ENCODE data around the gene ASIC2. TPM values are rescaled to one million over a fixed set of nuclear protein-coding genes. Genes with fewer than 3 reads are reported as not detected.

The ASIC2 gene
- total RNA-seq, 1 donor from 2014 or later, result not detected

DNA sequence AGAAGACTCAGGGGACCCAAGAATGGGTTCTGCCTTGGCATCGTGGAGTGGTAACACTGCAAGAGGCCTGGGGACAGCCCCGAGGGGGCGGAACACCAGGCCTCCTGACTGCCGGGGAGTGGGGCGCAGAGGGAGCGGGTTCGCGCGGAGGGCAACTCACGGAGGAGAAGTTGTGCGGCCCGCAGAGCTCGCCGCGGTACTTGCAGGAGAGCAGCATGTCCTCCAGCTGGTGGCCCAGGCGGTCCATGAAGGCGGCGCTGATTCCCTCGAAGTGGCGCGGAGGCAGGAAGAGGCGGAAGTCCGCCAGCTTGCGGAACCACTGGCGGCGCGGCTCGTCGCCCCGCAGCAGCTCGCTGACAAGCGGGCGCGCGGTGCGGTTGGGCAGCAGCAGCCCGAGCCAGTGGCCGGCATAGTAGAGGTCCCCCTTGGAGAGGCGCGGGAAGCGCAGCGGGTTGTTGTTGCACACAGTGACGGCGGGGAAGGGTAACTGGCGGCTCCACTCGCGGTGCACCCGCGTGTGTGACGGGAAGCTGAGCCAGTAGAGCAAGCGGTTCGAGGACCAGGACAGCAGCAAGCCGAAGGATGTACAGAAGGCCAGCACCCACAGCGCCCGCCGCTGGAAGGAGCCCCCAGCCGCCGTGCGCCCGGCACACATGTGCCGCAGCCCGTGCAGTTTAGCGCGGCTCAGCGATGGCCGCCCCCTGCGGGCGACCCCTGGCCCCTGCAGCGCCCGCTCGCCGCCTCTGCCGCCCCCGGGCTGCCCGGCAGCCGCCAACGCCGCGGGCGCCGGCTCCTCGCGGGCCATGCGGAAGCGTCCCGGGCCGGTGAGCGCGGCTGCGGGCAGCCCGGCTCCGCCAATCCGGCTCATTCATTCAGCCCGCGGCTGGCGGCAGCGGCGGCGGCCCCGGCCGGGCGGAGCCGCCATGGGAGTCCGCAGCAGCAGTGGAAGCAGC, 1.6 kb downstream of the ASIC2 start:
- H3K27me3 Mint-ChIP-seq (ENCODE audit: unreplicated experiment), result peaks cover 22% of the 10 kb centered on the region
- peak; percentile 47 for DNase-seq (ENCODE audit: low spot score)
- TF ChIP-seq, protein P1, sequence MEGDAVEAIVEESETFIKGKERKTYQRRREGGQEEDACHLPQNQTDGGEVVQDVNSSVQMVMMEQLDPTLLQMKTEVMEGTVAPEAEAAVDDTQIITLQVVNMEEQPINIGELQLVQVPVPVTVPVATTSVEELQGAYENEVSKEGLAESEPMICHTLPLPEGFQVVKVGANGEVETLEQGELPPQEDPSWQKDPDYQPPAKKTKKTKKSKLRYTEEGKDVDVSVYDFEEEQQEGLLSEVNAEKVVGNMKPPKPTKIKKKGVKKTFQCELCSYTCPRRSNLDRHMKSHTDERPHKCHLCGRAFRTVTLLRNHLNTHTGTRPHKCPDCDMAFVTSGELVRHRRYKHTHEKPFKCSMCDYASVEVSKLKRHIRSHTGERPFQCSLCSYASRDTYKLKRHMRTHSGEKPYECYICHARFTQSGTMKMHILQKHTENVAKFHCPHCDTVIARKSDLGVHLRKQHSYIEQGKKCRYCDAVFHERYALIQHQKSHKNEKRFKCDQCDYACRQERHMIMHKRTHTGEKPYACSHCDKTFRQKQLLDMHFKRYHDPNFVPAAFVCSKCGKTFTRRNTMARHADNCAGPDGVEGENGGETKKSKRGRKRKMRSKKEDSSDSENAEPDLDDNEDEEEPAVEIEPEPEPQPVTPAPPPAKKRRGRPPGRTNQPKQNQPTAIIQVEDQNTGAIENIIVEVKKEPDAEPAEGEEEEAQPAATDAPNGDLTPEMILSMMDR (IDR thresholded peaks at IDR 0.05; ENCODE audit: unreplicated experiment), result peak; percentile 35
- H3K27ac Mint-ChIP-seq (ENCODE audit: unreplicated experiment), result no peak overlapping the region
- H3K4me3 Mint-ChIP-seq (ENCODE audit: unreplicated experiment), result peak overlapping the region; percentile 88
- no peaks in the 10 kb centered on the region for H3K9me3 Mint-ChIP-seq (ENCODE audit: unreplicated experiment)
- peaks cover 3% of the 10 kb centered on the region for H3K36me3 Mint-ChIP-seq (ENCODE audit: low read depth, unreplicated experiment)
- peaks cover 4% of the 10 kb centered on the region for H3K4me1 Mint-ChIP-seq (ENCODE audit: unreplicated experiment)

DNA sequence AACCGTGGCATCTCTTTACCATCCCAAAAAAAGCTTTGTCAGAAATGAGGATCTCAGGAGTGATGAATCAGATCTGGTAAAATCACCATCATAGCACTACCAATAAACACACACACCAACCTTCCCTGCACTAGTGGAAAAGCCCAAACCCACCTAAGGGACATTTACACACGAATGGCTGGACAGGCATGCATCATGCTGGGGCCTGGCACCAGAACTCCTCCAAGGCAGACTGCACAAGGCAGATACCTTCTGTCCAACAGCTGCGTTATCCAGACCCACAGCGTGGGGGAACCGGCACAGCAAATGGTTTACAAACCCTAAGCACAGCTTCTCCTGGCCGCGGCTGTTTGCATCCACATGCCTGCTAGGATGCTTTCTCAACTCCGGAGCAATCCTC, 2.8 kb downstream of the ASIC2 start:
- TF ChIP-seq, protein P1 (IDR thresholded peaks at IDR 0.05; ENCODE audit: unreplicated experiment), result no peak
- Mint-ChIP-seq H3K9me3 (ENCODE audit: unreplicated experiment) (no peaks in the 10 kb centered on the region), H3K36me3 (ENCODE audit: low read depth, unreplicated experiment) (peaks cover 3% of the 10 kb centered on the region), H3K27ac (ENCODE audit: unreplicated experiment) (no peak overlapping the region), H3K4me1 (ENCODE audit: unreplicated experiment) (peaks cover 4% of the 10 kb centered on the region), H3K27me3 (ENCODE audit: unreplicated experiment) (peaks cover 22% of the 10 kb centered on the region), H3K4me3 (ENCODE audit: unreplicated experiment) (no peak overlapping the region)
- DNase-seq (ENCODE audit: low spot score), result no peak

DNA sequence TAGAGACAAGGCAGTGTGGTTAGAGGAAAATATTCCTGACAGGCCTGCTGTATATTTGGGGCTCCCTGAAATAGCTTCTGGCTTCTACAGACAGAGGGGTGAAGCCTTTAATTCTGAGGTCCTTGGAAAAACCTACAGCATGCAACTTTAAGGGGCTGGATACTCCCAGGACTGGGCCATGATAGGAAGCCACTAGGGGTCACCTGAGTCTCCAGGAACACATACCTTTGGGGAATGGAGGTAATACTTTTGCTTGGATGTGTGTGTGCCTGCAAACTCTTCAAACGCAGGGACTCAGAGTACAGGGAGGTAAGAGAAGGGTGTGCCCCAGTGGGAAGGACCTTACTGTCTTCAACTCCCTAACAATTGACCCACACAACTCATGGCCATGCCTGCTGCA, 4.1 kb downstream of the ASIC2 start:
- no peak overlapping the region for H3K27ac Mint-ChIP-seq (ENCODE audit: unreplicated experiment)
- TF ChIP-seq, protein P1 (IDR thresholded peaks at IDR 0.05; ENCODE audit: unreplicated experiment), result no peak
- no peak overlapping the region for H3K4me3 Mint-ChIP-seq (ENCODE audit: unreplicated experiment)
- H3K27me3 Mint-ChIP-seq (ENCODE audit: unreplicated experiment), result peaks cover 20% of the 10 kb centered on the region
- no peaks in the 10 kb centered on the region for H3K9me3 Mint-ChIP-seq (ENCODE audit: unreplicated experiment)
- H3K36me3 Mint-ChIP-seq (ENCODE audit: low read depth, unreplicated experiment), result peaks cover 3% of the 10 kb centered on the region
- no peak for DNase-seq (ENCODE audit: low spot score)
- H3K4me1 Mint-ChIP-seq (ENCODE audit: unreplicated experiment), result peaks cover 4% of the 10 kb centered on the region

DNA sequence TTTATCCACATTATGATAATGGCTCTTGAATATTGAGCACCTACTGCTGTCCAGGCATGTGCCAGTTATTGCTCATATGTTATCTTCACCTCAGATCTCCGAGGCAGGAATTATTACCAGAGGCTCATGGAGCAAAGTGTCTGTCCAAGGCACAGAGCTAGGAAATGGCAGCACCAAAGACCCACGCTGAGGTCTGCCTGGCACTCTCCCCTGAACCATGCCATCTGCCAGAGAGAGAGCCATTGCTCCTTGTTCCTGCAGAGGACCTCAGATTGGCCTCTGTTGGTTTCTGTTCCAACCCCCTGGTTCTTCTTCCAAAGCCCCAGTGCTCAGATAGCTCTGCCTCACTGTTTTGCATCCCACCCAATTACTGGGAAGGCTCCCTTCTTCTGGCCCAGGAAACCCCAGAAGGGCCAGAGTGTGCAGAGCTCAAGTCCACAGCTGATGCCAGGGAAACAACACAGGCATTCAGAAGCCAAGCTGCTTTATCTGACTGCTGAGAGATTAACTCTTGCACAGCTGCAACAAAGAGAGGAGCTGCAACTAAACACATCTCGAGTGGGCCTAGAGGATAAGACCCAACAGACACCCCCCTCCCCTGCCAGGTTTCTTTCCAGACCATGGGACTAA, 5.9 kb downstream of the ASIC2 start:
- no peak for DNase-seq (ENCODE audit: low spot score)
- Mint-ChIP-seq H3K36me3 (ENCODE audit: low read depth, unreplicated experiment) (peaks cover 3% of the 10 kb centered on the region), H3K27ac (ENCODE audit: unreplicated experiment) (no peak overlapping the region), H3K4me1 (ENCODE audit: unreplicated experiment) (peaks cover 4% of the 10 kb centered on the region), H3K9me3 (ENCODE audit: unreplicated experiment) (no peaks in the 10 kb centered on the region), H3K27me3 (ENCODE audit: unreplicated experiment) (peaks cover 13% of the 10 kb centered on the region), H3K4me3 (ENCODE audit: unreplicated experiment) (no peak overlapping the region)
- TF ChIP-seq, protein P1 (IDR thresholded peaks at IDR 0.05; ENCODE audit: unreplicated experiment), result no peak

DNA sequence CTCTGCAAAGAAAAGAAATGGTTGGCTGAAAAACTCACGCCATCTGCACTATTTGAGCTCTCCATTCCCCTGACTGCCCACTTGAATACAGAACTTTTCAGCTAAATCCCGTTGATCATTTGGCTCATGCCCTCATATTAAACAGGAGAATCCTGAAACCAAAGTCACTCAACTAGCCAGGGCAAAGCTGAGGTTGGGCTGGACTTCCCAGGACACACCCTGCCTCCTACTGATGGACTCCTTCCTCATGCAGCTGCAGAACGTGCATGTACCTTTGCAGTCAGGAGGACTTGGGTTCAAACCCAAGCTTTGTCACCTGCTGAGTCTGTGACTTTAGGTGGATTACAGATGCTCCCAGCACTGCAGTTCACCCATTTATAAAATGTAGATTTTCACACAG, 7.7 kb downstream of the ASIC2 start:
- no peaks in the 10 kb centered on the region for H3K36me3 Mint-ChIP-seq (ENCODE audit: low read depth, unreplicated experiment)
- H3K27me3 Mint-ChIP-seq (ENCODE audit: unreplicated experiment), result peaks cover 7% of the 10 kb centered on the region
- no peak overlapping the region for H3K4me3 Mint-ChIP-seq (ENCODE audit: unreplicated experiment)
- no peaks in the 10 kb centered on the region for H3K4me1 Mint-ChIP-seq (ENCODE audit: unreplicated experiment)
- H3K27ac Mint-ChIP-seq (ENCODE audit: unreplicated experiment), result no peak overlapping the region
- no peak for DNase-seq (ENCODE audit: low spot score)
- TF ChIP-seq, protein P1 (IDR thresholded peaks at IDR 0.05; ENCODE audit: unreplicated experiment), result no peak
- no peaks in the 10 kb centered on the region for H3K9me3 Mint-ChIP-seq (ENCODE audit: unreplicated experiment)

All from endothelial cell (in vitro differentiated cells).